MCF 10A (cell line): Measurements from ENCODE around the gene TOPBP1. TPM values are rescaled to one million over a fixed set of nuclear protein-coding genes. Genes with fewer than 3 reads are reported as not detected.
A peak's percentile ranks its signal among the peaks of the same experiment; 100 is the strongest.

Experiments
- Bru-seq: library from RNA; stranded (reverse); fragments of 400-500 nt; gene quantifications from one replicate; lab custom pipeline; 2021; lab: Mats Ljungman, UMichigan
- BruChase-seq, 2 experiments: library from RNA; stranded (reverse); fragments of 400-500 nt; gene quantifications; one replicate each; lab custom pipeline; 2021; lab: Mats Ljungman, UMichigan
- BruUV-seq: library from RNA; stranded (reverse); fragments of 400-500 nt; replicated peaks from 2 replicates; lab custom pipeline; 2021; lab: Mats Ljungman, UMichigan
- CTCF ChIA-PET: fragments of 300-600 bp; sonication (Branson Sonifier 250); formaldehyde crosslinking; extraction: SDS; loops from one replicate; lab custom pipeline; 2021; ENCODE audit warnings: antibody characterized with exemption, inconsistent platforms; lab: Yijun Ruan, JAX
- POLR2A ChIA-PET: fragments of 300-600, 350-650 bp; sonication (Branson Sonifier 250); formaldehyde crosslinking; extraction: SDS; loops from one replicate; lab custom pipeline; 2020; ENCODE audit warnings: antibody characterized with exemption, inconsistent platforms; lab: Yijun Ruan, JAX
- DNase-seq: peaks from one replicate; pipeline ENCODE4 v3.0.0-alpha.2; 2018; ENCODE audit not compliant: unreplicated experiment
- H3K27ac Mint-ChIP-seq: one replicate; pipeline ENCODE4 v1.8.0; 2022; ENCODE audit warnings: mild to moderate bottlenecking, low read depth, mixed read lengths; ENCODE audit not compliant: unreplicated experiment
- H3K27me3 Mint-ChIP-seq: one replicate; pipeline ENCODE4 v1.8.0; 2022; ENCODE audit warnings: mixed read lengths; ENCODE audit not compliant: insufficient read depth, unreplicated experiment
- H3K36me3 Mint-ChIP-seq: one replicate; pipeline ENCODE4 v1.8.0; 2022; ENCODE audit warnings: mild to moderate bottlenecking, moderate library complexity, mixed read lengths; ENCODE audit not compliant: insufficient read depth, unreplicated experiment
- H3K4me1 Mint-ChIP-seq: one replicate; pipeline ENCODE4 v1.8.0; 2022; ENCODE audit warnings: mixed read lengths; ENCODE audit not compliant: insufficient read depth, unreplicated experiment
- H3K4me3 Mint-ChIP-seq: one replicate; pipeline ENCODE4 v1.8.0; 2022; ENCODE audit warnings: mild to moderate bottlenecking, moderate library complexity, mixed read lengths; ENCODE audit not compliant: unreplicated experiment
- H3K9me3 Mint-ChIP-seq: one replicate; pipeline ENCODE4 v1.8.0; 2022; ENCODE audit warnings: mixed read lengths; ENCODE audit not compliant: unreplicated experiment
- intact Hi-C: fragments of 100-400 bp; cut with micrococcal nuclease; formaldehyde crosslinking; loops from 2 replicates; pipeline ENCODE4 v1.14.1; 2022
- long read RNA-seq: library from polyadenylated mRNA; stranded (forward); transcript quantifications from one replicate; pipeline ENCODE4 v2.0.0, GENCODE V29; 2022
- total RNA-seq: library from RNA; stranded (reverse); gene quantifications from 2 replicates; pipeline ENCODE4 v1.2.3, GENCODE V29; 2022
- TF ChIP-seq, protein P1 (sequence below): fragments of 200-600 bp; IDR thresholded peaks from one replicate; pipeline ENCODE4 v1.8.0; 2022; ENCODE audit warnings: antibody characterized with exemption, mild to moderate bottlenecking; ENCODE audit not compliant: unreplicated experiment

Gene TOPBP1
- total RNA-seq (27.4 and 27.7 TPM in 2 replicates), Bru-seq, nascent RNA (percentile 85 among the genes with signal in this experiment), BruChase-seq, experiment 1, labeled RNA remaining after a 6-hour chase (percentile 86 among the genes with signal in this experiment), BruChase-seq, experiment 2, labeled RNA remaining after a 2-hour chase (percentile 85 among the genes with signal in this experiment)
- long read RNA-seq, full-length matches to known transcripts: 27 of 46 reads
- long read RNA-seq, partial matches to known transcripts: 4 of 46 reads
- long read RNA-seq, other reads (novel, unspliced or antisense): 15 of 46 reads

DNA sequence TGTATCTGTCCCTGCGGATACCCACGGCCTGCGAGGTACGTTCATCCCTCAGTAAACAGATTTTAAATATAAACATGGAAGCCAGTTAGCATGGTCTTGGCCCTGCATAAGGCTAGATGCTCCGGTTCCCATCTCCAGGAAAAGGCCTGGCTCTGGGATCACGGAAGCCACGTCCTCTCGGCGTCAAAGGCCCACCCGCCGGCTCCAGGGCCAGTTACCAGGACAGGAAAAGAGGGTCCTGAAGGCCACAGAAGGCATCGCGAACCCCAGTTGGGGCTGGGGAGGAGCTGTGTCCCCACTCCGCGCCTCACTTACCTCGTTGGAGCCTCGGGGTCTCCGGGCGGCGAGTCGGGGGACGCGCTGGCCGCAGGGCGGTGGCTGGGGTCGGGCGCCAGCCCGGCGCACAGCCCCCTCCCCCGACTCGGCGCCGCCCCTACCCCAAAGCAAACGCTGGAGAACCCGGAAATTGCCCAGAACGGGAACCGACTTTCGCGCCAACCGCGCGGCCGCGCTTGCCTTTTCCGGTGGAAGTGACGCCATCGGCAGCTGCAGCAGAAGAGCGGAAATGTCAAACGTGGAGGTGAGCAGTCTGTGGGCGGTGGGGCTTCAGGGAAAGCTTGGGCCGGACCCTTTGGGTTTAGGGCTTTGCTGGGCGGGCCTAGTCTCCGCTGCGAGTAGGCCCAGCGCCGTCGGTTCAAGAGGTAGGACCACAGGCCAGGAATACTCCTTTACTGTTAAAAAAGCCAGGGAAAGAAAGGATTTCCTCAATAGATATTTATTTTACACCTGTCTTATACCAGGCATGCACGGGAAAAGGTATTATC is at the start of gene TOPBP1:
Gene TOPBP1 (minus strand): TSS at position 488 of the 824 bp plus-strand sequence. CDS start 814 bp downstream, outside the sequence.
- ChIA-PET POLR2A (interaction anchor here (0.7 to 2.0 kb wide), 10 partner anchors 13 to 940 kb away, joined by 3 to 7 read pairs (median 3); partner anchors contain the start of genes ANAPC13, CEP63 and NPHP3), CTCF (interaction anchor here (0.7 to 1.2 kb wide), 4 partner anchors 11 to 677 kb away, joined by 3 to 4 read pairs (median 4); no protein-coding TSS in a partner anchor)
- Mint-ChIP-seq H3K4me1 (peaks cover 22% of the 10 kb centered on the region), H3K4me3 (peak within 1 kb of the TSS; percentile 94), H3K27me3 (no peaks in the 10 kb centered on the region), H3K36me3 (peaks cover 28% of the 10 kb centered on the region), H3K9me3 (no peaks in the 10 kb centered on the region), H3K27ac (peak within 1 kb of the TSS; percentile 91)
- TF ChIP-seq, protein P1, sequence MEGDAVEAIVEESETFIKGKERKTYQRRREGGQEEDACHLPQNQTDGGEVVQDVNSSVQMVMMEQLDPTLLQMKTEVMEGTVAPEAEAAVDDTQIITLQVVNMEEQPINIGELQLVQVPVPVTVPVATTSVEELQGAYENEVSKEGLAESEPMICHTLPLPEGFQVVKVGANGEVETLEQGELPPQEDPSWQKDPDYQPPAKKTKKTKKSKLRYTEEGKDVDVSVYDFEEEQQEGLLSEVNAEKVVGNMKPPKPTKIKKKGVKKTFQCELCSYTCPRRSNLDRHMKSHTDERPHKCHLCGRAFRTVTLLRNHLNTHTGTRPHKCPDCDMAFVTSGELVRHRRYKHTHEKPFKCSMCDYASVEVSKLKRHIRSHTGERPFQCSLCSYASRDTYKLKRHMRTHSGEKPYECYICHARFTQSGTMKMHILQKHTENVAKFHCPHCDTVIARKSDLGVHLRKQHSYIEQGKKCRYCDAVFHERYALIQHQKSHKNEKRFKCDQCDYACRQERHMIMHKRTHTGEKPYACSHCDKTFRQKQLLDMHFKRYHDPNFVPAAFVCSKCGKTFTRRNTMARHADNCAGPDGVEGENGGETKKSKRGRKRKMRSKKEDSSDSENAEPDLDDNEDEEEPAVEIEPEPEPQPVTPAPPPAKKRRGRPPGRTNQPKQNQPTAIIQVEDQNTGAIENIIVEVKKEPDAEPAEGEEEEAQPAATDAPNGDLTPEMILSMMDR: no peak
- BruUV-seq: TSS peak; percentile 64
- intact Hi-C loops: loop anchor here (1.0 to 10.0 kb wide), 4 partner anchors 144 to 266 kb away; partner anchors contain the start of gene SRPRB
- DNase-seq: peak; percentile 74

DNA sequence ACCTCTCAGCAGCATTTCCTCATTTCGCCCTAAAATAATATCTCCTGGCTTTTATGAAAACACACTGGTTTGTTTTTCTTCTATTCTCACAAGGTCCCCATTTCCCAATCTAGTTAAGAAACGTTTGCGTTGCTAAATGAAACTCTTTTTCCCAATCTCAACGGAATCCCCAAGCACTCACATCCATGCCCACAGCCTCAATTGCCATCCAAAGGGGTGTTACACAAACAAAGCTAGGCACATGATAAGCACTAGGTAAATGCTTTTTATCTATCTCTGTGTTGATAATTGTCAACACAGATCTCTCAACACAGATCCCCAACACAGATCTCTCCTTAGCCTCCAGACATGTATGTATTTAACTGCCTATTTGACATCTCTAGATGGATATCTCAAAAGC is 49.3 kb upstream of the TOPBP1 start:
- Mint-ChIP-seq H3K36me3 (no peaks in the 10 kb centered on the region), H3K4me3 (no peak overlapping the region), H3K9me3 (no peaks in the 10 kb centered on the region), H3K27me3 (peaks cover 52% of the 10 kb centered on the region), H3K4me1 (no peaks in the 10 kb centered on the region), H3K27ac (no peak overlapping the region)
- POLR2A ChIA-PET: no interaction called here
- TF ChIP-seq, protein P1: no peak
- BruUV-seq: no TSS peak
- CTCF ChIA-PET: no interaction called here
- DNase-seq: no peak
- intact Hi-C loops: no loop called here

DNA sequence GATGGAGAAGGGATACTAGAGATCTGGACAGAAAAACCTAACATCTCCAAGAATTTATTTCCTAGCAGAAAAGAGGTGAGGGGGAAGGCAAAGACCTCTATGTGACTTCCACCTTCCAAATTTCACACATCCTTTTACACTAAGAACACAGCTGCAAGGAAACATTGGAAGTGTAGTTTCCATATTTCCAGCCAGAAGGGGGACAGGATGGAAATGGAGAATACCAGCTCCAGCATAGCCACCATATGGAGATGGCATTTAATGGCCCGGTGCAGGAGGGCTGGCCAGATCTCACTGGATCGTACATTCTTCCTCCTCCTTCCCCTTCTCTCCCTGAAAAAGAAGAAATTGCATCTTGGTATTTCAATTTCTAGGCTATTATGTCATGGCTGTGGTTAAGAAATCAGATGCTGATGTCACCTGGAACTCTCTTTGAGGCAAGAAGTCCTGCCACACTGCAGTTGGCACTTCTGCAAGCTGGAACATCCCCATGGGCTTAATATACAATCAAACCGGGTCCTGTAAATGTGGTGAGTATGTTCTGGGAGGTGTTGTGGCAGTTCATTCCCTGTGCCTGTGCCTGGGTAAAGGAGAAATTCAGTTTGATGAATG is 47.5 kb upstream of the TOPBP1 start:
- POLR2A ChIA-PET: no interaction called here
- H3K4me3 Mint-ChIP-seq: no peak overlapping the region
- no peak overlapping the region for H3K27ac Mint-ChIP-seq
- TF ChIP-seq, protein P1: no peak
- no peaks in the 10 kb centered on the region for H3K4me1 Mint-ChIP-seq
- BruUV-seq: no TSS peak
- intact Hi-C loops: no loop called here
- H3K9me3 Mint-ChIP-seq: no peaks in the 10 kb centered on the region
- H3K36me3 Mint-ChIP-seq: no peaks in the 10 kb centered on the region
- CTCF ChIA-PET: interaction anchor here (0.7 kb wide), 1 partner anchor 787 kb away, joined by 3 read pairs; no protein-coding TSS in a partner anchor
- no peak for DNase-seq
- H3K27me3 Mint-ChIP-seq: peaks cover 70% of the 10 kb centered on the region
